ENCODE results near the gene SPX.

The SPX gene

DNA sequence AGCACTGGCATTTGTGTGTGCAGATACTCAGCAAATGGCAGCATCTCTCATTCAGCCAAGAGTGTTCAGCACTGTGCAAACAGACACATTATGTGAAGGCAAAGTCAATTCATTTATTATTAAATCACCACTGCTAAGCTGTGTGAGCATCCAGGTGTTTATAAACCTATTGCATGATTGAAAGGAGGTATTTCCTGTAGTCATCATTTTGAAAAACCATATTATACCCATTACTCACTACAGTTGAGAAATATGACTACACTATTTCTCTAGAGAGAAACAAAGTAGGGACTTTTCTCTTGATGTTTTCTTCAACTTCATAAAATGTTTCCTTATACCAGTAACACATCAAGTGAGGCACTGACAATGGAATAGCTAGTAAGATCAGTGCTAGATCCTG lies 13.7 kb downstream of the SPX start:
- DNase-seq = no peak

DNA sequence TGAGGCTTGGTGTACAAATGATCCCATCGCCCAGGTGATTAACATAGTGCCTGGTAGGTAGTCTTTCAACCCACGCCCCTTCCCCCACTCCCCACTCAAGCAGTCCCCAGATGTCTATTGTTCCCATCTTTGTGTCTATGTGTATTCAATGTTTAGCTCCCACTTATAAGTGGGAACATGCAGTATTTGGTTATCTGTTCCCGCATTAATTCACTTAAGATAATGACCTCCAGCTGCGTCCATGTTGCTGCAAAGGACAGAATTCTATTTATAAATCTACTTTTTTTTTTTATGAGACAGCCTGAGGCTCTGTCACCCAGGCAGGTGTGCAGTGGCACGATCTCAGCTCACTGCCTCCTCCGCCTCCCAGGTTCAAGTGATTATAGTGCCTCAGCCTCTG lies 15.7 kb downstream of the SPX start:
- DNase-seq = no peak

DNA sequence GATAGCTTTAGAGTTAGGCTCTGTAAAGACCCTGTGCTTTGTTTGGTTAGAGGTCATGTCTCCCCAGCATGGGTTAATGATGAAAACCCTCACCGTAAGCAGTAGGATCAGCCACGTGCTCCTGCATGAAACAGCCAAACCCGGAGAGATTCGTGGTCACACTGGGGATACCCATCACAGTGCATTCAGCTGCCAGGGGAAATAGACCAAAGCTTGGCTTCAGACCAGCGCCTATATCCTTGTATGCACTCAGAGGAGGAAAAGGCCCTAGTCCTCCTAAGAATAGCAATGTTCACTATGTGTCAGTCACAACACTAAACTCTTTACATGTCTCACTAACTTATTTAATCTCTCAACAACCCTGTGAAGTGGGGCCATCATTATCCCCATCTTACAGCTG lies 16.3 kb downstream of the SPX start:
- DNase-seq = no peak

DNA sequence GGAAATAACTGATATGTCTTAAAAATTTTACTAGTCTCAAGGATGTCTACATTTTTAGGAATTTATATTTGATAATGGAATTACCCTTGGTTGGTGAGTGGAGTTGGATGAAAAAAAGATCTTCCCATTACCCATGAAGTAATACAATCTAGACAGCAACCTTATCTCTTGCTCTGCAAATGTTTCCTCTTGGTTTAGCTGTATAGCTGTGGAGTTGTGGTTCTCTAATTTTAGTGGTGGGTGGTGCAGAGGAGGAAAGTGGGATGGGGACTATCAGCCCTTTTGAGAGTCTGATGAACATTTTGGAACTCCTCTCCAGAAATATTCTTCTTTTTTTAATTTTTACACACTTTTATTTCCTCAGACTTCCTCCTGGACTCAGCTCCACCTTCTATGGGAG lies 17.1 kb downstream of the SPX start:
- DNase-seq = no peak

DNA sequence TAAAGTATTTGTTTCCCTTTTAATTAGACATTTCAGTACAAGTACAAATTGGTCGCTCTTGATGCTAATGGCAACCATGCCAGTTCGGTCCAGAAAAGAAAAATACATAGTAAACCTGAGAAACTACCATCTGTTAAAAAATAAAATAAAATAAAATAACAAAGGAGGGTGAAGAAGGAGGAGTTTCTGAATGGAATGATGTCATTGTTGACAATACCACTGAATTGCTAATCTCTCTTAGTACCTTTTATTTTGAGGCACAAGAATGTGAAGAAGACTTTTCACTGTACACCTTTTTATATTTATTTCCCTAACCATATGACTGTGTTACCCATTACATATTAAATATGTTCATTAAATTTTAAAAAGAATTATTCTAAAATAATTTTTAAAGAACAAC lies 19.5 kb downstream of the SPX start:
- DNase-seq = no peak

DNA sequence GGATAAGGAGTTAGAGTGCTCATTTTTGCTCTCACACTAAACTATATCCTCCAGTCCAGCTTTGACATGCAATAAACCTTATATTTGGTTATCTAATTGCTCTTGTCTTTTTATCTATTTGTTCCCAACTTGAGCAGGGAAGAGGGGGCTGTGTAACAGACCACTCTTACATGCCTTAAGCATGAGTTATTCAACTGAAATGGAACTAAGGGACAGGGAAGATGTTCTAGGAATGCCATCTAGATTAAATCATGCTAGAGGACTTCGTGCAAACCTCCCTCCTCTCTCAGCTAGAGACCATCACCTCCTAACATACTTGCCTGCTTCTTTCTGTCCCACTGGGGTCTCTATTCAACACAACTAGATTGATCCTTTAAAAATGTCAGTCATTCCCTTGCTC lies 20.6 kb downstream of the SPX start:
- no peak for DNase-seq

DNA sequence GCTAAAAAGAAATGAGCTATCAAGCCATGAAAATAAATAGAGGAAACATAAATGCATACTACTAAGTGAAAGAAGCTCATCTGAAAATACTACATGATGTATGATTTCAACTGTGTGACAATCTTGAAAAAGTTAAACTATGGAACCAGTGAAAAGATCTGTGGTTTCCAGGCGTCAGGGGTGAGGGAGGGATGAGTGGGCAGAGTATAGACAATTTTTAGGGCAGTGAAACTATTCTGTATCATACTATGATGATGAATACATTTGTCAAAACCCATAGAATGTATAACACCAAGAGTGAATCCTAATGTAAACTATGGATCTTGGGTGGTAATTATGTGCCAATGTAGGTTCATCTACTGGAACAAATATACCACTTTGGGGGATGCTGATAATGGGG lies 21.3 kb downstream of the SPX start:
- DNase-seq = no peak

DNA sequence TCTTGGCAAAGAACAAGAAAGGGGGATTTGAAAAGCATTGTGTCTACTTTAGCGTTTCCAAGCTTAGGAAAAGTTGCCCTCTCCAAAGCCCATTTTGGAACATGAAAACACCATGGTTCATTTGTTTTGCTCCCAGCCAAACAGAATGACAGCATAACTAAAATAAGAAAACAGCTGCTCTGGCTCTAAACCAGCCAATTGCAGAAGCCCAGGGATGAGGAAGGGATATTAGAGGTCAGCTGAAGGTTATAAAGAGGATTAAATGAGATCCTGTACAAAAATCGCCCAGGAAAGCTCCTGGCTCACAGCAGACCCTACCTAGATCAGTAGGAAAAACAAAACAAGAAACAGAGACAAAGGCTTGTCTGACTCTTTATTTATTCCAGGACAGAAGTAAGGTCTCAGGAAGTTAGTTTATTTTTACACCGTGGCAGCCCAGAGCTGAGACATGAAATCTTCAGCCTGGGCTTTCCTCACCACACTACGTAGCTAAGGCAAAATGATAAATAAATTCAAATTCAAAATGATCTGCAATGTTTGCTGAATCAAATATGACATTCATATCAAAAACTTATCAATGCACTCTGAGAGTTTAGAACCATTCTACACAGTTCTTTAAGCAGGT lies 25.9 kb downstream of the SPX start:
- peak; percentile 62 for DNase-seq

DNA sequence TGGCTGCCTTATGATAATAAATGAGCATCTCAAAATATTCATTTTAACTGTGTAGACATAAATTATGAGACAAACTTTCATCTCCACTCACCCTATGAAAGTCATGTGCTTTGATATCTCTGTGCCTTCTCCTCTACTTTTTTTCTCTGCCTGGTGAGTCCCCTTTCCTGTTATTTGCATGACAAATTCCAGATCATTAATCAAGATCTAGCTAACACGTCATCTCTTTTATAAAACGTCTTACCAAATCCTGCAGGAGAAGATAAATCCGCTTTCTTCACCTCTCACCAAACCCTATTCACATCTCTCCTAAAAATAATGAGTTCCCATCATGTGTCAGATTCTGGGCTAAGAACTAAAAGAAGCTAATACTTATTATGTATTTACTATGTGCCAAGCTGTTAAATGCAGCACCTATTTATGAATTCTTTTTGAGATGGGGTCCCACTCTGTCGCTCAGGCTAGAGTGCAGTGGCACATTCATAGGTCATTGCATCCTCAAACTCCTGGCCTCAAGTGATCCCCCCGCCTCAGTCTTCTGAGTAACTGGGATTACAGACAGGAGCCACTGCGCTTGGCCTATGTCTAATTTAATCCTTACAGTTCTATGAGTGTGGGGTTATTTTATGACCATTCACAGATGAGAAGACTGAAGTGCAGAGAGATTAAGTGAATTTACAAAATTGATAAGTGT lies 26.7 kb downstream of the SPX start:
- no peak for DNase-seq

DNA sequence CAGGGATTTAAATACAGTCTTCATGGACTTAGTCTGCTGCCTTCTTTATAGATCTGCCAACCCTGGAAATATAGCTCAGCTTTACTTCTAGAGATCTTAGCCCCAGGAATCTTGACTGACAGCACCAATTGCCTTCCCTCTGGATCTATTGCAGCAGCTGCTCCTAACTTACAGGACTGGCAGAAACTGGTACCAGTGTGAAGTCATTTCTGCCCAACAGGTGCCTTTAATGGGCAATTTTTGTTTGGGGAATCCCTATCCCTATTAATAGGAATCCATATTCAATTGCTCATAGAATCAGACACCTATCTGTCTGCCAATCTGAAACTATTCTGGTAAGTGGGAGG lies 27.2 kb downstream of the SPX start:
- DNase-seq = no peak

DNA sequence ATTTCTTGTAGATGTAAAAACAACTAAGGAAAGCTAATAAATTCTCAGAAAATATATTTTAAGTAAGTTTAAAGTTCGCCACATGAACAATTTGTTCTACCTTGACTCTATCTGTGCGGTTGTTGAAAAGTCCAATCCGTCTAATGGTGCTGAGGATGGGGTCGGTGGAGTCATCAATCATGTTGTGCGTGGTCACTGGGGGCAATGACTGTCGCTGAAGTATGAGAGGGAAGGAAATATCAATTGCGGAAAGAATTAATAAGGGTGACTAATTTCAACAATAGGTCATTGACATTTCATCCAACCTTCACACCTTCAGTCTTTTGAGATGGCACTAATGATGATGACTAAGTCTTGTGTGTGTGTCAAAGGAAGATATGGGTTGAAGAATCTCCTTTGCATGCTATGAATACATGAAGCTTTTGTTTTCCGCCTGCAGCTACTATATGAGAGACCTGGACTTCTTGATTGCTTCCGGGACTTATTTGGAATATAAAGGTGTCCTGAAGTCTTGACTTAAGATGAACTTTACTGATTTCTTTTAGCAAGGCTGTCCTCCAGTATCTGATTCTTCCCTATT lies 32.1 kb downstream of the SPX start:
- no peak for DNase-seq

DNA sequence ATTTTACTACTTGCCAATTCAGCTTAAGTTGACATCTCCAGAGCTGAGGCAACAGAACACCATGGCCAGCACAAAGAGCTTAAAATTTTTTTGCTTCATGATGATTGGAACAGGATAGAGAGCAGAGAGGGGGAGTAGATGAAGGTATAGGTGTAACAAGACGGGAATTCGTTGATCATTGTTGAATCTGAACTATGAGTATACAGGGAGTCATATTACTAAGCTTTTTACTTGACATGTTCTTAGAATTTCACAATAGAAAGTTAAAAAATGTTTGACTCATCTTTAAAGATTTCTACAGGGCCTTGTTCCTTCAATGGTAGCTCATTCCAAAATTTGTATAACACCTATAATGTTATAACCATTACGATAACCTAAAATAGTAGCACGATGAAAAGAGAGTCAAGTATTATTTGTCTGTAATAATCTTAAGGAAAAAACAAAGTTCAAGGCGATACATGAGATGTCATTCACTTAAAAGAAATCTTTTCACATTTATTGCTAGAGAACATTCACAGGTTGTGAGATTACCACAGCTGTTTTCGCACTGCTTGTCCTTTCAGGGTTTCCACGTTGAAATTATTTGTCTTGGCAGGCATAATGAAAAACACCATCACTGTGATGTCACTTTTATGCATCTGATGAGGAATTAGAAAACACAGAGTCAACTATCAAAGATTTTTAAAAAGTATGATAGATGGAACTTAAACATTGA lies 33.9 kb downstream of the SPX start:
- DNase-seq = no peak

DNA sequence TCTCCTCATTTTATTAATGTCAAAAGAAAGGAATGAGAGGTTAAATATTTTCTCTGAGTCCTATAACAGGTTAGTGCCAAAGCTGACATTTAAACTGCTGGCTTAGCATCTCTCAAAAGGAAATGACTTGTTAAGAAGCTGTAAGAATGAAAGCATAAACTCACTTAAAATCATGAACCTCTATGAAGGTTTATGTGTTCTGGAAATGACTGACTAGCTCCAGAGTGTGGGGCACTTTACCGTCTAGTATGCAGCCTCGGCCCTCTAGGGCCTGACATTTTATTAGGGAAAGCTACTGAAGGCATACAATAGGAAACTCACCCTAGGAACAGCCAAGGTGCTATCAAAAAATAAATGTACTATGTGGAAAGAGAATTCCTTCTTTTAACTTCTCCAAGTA lies 35.1 kb downstream of the SPX start:
- no peak for DNase-seq

DNA sequence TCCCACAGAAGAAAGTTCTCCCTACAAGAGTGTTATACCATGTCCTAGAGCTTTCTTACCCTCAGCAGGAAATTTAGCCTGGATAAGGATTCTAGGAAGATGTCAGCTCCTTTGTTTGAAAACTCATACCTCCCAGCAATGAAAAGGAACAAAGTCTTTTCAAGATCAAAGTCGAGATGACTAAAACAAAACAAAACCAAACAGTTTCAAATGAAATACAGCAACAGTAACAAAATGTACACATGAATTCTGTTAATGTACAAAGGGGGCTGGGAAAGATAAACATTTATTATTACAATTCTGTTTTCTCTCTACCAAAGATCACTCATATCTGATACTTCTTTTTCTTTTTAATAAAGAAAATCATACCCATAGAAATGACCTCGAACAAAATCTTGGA lies 36.8 kb downstream of the SPX start:
- DNase-seq = no peak

DNA sequence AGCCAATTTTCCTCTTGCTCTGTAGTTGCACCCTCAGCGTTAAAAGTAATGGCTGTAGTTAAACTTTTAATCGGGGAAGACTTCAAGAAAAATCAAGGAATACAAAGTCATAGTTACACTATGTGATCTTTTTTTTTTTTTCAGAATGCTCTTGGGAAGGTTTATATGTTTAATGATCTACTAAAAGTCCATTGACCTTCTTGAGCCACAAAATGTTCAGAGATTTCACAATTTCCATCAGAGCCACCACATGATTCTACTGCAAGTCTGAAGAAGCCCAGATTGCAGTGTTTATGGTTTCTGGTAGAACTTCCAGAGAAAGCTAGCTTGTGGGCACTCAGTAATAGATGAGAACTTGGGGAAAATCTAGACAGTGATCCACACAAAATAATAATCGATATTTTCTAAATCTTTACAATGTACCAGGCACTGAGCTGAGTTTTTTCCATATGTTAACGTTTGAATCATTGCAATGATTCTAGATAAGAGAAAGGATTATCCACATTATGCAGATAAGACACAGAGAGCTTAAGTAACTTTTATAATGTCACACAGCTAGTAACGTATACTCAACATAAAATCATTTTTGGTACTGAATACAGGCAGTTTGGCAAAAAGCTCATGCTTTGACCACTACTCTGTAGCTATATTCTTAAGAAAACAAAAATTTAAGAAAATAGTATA lies 40.3 kb downstream of the SPX start:
- DNase-seq = no peak

DNA sequence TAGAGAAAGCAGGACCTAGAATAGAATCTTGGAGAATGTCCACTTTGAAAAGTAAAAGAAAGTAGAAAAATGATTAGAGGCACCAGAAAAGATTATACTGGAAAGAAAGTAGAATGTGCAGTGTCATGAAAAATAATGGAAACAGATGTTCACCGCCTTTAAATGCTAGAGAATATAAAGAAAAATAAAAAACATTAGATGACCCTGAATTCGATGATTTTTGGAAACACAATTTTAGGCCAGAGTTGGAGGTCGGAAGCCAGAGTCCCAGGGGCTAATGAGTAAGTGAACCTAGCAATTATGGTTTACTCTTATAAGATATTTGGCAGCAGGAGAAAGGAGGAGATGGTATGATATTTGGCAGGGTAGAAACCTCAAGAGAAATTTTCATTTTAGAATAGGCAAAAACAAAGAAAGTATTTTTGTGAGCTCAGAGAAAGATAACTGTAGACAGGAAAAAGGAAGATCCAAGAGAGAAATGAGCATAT lies 40.9 kb downstream of the SPX start:
- DNase-seq = no peak

DNA sequence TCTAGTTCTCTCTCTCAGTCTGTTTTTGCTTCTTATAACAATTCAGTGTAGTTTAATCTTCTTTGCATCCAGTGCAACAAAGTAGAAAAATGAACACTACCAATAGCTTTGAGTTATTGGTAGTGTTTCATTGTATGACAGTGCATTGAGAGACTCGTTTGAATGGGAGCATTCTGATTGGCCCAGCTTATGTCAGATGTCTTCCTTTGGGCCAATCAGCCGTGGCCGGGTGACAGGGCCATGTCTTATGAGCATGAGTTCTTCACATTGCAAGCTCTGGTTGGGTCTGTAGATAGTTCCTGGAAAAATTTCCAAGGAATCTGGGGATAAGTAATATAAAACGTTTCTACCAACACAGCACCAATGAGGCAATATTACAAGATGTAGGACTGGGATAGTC lies 42.0 kb downstream of the SPX start:
- DNase-seq = no peak

DNA sequence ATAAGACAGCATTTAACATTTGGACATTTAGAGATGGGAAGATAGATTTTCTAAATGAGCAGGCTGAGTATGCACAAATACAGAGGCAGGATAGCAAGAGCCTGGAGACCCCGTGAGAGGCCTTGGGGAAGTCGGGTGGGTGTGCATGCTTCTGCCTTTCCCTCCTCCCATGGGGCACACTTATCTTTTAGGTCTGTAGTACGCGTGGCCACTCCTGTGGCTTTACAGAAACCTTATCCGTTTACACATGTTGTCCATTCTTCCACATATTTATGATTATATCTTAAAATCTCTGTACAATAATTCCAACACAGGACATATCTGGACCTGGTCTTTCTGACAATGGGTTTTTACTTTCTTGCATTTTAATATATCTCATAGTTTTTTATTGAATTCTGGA lies 45.0 kb downstream of the SPX start:
- no peak for DNase-seq

DNA sequence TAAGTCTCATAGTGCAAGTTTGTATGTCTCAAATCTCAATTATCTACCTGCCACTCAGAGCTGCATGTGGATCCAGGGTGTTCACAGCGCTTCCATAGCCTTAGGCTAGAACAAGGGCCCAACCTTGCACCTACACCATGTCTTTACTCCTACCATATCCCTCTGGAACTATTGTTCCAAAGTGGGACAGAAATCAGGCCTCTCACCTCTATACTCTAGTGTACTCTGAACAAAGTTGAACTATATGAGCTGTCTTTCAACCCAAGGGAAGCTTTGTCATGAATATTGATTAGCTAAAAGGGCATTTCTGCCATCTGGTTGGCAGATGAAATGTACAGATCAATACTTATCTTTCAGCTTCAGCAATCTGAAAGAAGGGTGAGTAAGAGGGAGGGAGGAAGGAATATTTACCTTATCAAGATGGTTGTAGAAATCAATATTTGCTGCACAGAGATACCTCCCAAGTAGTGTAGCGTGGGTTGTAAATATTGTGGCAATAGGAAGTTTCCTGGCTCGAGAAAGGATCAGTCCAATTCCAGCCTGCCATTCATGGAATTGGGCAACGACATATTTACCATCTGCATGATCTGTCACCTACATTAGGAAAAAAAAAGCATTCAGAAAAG lies 47.8 kb downstream of the SPX start:
- no peak for DNase-seq

DNA sequence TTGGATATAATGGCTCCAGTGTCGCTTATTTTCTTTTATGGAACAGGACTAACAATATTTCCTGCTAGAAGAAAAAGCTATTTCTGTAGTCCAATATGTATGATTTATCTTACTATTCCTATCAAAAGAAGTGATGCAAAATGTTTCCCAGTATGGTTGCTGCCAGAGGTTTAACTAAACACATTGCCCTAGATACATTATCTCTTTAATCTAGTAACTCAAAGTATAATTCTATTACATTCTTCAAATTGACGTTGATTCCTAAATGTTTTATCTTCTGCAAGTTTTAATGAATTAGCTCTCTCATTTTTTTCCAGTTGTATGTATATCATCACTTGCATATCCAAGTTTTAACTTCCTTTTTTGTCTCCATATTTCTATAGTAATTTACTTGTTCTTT lies 50.3 kb downstream of the SPX start:
- DNase-seq = no peak

DNA sequence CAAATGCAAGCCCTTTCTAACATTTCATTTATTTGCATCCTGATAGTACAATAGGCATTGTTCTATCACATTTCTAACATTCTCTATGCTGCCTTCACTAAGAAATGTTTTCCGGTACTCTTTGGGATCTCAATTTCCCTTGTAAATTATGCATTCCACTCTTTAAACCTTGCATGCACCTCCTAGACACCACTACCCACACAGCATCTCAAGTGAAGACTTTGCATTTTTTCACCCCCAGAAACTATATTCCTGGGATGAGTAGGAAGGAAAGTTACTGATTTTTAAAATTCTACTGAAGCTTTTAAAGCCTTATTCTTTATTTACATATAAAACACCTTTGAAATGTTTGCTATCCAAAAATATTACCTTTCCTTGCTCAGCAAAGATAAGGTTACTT lies 51.4 kb downstream of the SPX start:
- DNase-seq = no peak

DNA sequence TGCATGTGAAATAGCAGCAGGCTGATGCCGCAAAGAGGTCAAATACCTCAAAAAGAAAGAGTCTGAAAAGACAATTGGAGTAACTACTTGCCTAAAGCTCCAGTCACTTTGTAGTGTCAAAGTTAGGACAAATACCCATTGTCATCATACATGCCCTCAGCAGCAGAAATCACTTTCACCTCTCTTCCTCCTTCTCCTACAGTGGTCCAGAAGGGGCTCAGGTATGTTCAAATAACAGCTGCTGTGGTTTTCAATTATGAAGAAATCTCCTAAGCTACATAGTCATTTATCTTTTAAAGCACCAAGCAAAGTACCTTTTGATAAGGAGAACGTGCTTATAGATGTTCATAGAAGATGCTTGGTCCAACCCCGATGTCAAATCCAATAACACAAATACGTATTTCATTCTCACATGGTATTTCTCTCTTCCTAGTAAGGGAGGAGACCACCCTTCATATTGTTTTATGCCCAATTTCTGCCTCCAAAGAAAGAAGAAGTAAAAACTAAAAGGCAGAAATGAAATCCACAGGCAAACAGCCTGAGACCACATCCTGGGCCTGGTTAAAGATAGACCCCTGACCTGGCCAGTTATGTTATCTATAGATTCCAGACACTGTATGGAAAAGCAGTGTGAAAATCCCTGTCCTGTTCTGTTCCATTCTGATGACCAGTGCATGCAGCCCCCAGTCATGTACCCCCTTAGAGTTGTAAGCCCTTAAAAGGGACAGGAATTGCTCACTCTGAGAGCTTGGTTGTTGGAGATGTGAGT lies 54.8 kb downstream of the SPX start:
- no peak for DNase-seq

All from NCI-H2171 treated with DMSO at 0.1 percent for 48 hours (cell line).